Measurements from ENCODE around the gene HRH2.
"Not testable (repeated sequence)": the region's sequence is repeated elsewhere in the genome, so short reads cannot be mapped to it uniquely, and the experiment has no call there.

Gene HRH2, protein sequence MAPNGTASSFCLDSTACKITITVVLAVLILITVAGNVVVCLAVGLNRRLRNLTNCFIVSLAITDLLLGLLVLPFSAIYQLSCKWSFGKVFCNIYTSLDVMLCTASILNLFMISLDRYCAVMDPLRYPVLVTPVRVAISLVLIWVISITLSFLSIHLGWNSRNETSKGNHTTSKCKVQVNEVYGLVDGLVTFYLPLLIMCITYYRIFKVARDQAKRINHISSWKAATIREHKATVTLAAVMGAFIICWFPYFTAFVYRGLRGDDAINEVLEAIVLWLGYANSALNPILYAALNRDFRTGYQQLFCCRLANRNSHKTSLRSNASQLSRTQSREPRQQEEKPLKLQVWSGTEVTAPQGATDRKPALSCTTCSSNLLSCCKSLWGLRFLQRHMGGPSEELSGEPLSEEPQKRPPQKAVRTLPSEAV

DNA sequence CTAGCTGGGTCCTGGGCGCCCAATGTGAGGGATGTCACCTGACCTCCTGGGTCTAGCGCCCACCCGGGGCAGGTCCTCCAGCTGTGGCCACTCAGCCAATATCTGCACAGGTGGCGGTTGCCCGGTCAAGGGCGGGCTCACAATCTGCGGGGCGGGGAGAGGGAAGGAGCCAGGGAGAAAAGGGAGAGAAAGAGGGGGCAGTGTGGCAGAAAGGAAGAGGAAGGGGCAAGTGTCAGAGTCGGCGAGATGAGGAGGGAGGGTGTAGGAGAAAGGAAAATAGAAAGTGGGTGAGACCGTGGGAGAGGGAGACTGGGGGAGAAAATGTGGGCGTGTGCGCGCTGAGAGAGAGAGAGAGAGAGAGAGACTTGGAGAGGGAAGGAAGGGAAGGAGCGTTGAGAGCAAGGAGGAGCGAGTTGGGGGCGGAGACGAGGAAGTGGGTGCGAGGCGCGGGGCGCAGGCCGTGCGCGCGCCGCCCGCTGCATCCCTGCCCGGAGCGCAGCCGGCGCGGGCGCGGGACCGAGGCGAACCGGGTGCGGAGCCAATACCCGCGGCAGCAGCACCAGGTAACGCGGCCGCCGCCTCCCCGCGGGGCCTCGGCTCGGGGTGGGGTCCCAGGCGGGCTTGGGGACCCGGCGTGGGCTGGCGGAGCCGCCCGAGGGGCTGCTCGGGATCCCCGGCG lies at the start of gene HRH2:
HRH2 (plus strand) TSS at position 479 of the 679 bp plus-strand sequence. CDS start 25,163 bp downstream, outside the sequence.
- no peak for DNase-seq (ENCODE audit: low read depth, low spot score)

DNA sequence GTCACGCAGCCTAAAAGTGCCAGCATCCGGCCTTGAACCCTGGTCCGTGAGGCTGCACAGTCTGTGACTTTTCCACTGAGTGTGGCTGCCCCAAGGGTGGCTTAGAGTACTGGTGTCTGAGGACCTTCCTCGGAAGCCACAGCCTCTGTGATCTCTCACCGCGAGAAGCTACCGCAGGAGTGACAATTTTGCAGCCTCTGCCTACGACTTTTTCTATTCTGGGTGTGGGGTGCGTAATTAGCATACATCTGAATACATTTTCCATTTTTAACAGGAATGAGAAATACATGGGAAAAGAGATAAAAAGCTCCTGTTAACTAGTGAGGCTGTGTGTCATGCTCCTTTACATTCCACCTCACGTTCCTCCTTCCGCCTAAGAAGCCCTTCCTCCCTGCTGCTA lies 48.3 kb upstream of the HRH2 start:
- no peak for DNase-seq (ENCODE audit: low read depth, low spot score)

DNA sequence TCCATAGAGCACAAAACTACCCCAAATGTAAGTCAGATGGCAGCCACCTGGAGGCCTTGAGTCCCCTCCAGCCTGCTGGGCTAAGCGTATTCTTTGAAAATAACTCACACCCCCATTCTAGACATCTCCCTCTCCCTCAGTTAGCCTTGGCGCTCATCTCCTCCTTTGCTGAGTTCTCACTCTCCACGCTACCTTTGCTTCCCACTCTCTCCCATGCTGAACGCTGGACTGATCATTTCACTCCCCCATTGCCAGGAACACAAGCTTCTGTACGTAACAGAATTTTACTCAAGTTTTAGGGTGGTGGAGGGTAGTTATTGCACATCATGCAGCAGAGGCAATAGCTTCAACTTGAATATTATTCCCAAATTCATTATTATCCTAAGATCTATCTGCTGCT lies 47.5 kb upstream of the HRH2 start:
- no peak for DNase-seq (ENCODE audit: low read depth, low spot score)

DNA sequence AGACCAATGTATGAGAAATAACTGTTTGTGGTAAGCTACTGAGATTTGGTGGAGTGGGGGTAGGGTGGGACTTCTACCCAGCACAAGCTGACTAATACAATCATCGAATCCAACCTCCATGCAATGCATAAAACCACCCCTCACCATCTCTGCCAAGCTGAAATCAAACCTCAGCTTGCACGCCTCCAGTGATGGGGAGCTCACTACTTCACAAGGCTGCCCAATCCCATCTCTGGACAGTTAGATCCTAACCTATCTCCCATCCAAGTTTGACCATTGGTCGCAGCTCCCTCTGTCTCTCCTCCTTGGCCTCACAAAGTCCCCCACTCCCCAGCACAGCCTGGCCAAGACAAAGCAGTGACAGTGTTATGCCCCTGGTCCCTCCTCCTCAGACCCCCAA lies 47.0 kb upstream of the HRH2 start:
- DNase-seq (ENCODE audit: low read depth, low spot score), result no peak

DNA sequence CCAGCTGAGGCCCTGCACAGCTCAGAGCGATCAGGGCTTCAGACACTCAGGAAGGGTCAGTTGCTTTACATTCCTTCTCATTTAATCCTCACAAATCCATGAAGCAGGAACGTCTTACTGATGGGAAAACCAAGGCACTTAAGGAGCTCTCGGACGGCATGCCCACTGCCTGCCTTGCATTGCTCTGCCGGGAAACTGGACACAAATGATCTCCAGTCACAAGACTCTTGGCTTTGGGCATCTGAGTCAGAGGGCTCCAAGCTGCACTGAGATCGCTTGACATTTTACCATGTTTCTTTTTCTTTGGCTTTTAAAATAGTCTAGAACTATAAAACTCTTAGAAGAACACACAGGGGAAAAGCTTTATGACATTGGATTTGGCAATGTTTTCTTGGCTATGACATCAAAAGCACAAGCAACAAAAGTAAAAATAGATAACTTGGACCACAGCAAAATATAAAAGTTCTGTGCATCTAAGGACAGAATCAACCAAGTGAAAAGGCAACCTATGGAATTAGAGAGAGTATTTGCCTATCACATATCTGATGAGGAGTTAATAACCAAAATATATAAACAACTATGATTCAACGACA lies 43.6 kb upstream of the HRH2 start:
- no peak for DNase-seq (ENCODE audit: low read depth, low spot score)

DNA sequence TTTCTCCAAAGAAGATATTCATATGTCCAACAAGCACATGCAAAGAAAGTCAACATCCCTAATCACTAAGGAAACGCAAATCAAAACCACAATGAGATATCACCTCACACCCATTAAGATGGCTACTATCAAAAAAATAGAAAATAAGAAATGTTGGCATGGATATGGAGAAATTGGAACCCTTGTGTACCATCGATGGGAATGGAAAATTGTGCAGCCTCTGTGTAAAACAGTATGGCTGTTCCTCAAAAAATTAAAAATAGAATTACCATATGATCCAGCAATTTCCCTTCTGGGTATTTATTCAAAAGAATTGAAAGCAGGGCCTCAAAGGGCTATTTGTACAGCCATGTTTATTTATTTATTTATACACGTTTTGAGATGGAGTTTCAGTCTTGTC lies 43.0 kb upstream of the HRH2 start:
- DNase-seq (ENCODE audit: low read depth, low spot score), result no peak

DNA sequence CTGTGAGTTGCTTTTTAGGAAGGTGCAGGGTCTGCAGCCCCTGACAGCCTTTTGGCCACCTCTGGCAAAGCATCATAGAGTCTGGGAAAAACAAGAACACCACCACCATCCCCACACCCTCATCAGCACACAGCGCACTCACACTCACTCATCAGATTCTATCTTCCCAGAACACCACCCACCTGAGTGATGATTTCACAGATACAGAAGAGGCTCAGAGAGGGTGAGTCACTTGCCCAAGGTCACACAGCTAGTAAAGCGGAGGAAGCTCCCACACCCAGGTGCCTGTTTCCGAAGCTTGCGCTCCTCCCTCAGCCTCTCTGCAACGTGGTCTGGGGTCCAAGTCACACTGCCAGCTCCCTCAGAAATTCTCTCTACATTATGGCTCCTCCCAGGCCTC lies 41.8 kb upstream of the HRH2 start:
- no peak for DNase-seq (ENCODE audit: low read depth, low spot score)

DNA sequence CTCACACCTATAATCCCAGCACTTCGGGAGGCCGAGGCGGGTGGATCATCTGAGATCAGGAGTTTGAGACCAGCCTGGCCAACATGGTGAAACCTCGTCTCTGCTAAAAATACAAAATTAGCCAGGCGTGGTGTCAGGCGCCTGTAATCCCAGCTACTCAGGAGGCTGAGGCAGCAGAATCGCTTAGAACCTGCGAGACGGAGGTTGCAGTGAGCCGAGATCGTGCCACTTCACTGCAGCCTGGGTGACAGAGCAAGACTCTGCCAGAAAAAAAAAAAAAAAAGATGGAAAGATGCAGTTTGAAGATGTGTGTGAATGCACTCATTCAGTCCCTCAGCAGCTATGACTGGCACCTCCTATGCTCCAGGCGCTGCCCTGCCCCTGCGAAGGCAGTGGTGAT lies 41.3 kb upstream of the HRH2 start:
- DNase-seq (ENCODE audit: low read depth, low spot score), result not testable (repeated sequence)

DNA sequence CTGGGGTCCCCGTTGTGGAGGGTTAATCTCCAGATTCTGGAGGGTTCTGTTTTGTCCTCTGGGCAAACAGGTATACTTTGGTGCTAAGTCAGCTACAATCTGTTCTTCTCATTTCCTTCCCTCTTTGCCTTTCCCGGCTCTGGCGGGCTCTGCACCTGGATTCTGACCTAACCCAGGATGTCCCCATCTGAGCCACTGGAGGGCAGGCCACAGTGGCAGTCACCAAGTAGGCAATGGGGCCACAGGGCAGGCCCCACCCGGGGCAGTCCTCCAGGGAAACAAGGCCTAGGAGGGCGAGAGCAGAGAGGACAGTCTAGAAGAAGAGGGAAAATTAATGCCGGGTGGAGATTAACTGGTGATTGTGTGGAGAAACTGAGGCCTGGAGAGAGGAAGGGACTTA lies 40.4 kb upstream of the HRH2 start:
- DNase-seq (ENCODE audit: low read depth, low spot score), result no peak

DNA sequence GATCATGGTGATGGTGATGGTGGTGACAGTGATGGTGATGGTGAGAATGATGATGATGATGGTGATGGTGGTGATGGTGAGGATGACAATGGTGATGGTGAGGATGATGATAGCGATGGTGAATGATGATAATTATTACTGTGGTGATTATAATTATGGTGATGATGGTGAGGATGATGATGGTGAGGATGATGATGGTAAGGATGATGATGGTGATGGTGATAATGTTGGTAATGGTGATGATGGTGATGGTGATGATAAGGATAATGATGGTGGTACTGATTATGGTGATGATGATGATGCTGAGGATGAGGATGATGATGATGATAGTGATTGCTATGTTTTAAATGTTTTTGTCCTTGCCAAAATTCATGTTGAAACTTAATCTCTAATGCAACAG lies 37.3 kb upstream of the HRH2 start:
- DNase-seq (ENCODE audit: low read depth, low spot score), result no peak

DNA sequence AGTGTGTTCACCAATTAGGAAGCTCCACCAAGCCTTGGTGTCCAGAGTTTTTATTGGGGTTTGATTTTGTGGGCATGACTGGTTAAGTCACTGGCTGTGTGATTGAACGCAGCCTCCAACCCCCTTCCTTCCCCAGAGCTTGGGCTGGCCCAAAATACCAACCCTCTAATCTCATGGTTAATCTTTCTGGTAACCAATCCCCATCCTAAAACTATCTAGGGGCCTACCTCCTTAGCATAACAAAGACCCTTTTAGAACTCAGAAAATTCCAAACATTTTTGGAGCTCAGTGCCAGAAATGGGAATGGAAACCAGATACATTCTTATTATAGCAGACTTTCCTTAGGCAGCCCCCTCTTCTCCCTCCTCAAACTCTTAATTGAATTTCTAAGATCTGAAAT lies 35.9 kb upstream of the HRH2 start:
- no peak for DNase-seq (ENCODE audit: low read depth, low spot score)

DNA sequence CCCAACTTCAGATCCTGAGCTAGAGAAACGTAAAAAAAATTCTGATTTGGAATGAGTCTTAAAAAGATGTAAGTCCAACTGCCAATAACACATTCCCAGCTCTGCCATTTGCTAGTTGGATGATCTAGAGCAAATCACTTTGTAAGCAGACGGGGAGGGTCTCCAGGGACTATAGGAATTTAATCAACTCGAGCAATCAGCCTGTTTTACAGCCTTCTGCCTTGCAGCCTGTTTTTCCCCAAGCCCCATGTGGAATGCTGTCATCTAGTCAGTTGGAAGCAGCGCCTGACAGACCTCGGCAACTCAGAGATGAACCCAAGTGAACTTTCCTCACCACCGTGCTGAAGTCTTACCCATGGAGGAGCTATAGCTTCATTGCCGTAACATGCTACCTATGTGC lies 34.8 kb upstream of the HRH2 start:
- DNase-seq (ENCODE audit: low read depth, low spot score), result no peak

DNA sequence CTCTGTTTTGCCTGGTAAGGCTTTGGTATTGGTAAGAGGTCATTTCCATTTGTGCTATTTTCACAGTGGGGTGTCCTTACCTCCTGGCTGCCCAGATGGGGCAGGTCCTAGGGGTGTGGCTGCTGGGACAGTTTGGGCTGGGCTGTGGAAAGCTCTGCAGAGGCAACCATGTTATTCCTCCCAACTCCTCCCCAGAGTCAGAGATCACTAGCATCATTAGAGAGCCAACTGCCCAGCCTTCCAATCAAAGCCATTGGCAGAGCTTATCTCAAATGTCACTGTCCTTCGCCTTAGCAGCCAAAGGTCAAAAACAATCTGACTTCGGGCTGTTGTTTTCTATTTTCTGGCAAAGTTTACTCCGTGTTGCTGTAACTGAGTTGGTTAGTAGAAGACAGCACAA lies 33.6 kb upstream of the HRH2 start:
- DNase-seq (ENCODE audit: low read depth, low spot score), result no peak

DNA sequence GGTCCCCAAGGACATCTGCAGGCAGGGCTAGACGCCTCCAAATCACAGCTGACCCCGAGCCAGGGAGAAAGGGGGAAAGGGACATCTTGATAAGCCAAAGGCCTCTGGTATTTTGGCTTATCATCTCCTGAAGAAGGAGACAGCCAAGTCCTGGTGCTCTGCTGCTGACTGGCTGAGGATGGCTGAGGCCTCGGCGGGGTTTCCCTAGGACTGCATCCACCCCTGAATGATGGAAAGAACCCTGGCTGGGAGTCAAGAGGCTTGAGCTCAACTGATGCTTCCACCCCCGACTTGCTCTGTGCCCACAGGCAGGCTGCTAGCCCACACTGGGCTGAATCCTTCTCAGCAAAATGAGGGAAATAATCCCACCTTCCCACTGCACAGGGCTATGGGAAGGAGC lies 30.9 kb upstream of the HRH2 start:
- no peak for DNase-seq (ENCODE audit: low read depth, low spot score)

DNA sequence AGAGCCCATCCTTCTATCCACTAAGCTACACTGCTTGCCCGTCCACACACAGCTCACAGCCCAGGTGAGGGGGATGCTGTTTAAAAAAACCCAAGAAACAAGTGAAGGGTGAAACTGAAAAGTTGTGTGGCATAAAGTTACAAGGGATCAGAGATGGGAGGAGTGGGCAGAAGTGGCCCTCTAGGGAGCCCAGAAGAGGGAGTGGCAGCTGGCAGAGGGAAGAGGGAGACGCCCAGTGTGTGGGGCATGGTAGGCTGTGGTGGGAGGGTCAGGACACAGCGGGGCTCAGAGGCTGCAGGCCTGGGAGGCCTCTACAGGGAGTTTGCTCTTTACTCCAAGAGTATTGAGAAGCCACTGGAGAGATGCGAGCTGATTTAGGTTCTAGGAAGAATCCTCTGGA lies 30.1 kb upstream of the HRH2 start:
- DNase-seq (ENCODE audit: low read depth, low spot score), result no peak

DNA sequence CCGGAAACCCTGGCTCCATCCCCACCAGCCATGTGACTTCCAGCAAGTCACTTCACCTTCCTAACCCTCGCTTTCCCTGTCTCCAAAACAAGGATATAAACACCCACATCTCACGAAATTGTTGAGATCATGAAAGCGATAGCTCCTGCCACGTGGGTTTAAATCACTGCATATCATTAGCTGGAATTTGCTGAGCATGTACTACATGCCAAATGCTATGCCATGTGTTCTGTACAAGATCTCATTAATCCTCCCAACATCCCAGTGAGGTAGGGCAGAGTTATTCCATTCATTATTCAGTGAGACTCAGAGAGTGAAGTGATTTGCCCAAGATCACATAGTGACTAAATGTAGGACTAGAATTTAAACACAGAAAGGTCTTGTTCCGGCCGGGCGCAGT lies 29.2 kb upstream of the HRH2 start:
- no peak for DNase-seq (ENCODE audit: low read depth, low spot score)

DNA sequence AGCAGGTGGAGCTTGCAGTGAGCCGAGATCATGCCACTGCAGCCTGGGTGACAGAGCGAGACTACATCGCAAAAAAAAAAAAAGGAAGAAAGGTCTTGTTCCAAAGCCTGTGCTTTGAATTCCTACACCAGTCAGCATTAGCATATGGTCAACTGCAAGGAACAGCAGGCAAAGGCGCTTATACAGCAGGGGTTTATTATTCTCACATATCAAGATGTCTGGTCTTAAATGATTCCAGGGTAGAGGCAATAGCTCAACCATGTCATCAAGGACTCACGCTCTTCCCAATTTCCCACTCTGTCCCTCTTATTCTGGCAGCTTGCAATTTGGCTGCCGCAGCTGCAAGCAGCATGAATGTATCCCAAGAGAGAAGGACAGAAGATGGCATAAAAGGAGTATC lies 28.6 kb upstream of the HRH2 start:
- DNase-seq (ENCODE audit: low read depth, low spot score), result no peak

DNA sequence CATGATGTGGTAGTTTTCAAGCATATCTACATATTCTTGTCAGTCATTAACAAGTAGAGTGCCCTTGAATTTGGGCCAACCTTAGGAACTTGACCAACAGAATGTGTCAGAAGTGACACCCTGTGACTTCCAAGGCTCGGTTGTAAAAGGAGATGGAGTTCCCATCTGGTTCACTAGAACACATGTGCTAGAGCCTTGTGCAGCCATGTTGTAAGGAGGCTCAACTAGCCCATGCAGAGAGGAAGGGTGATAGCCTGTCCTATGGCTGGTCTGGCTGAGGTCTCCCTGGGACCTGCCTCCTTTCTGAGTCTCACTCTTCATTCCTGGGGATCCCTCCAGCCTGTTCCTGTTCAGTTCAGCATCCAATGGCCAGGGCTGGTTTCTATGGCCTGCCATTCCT lies 28.1 kb upstream of the HRH2 start:
- no peak for DNase-seq (ENCODE audit: low read depth, low spot score)

DNA sequence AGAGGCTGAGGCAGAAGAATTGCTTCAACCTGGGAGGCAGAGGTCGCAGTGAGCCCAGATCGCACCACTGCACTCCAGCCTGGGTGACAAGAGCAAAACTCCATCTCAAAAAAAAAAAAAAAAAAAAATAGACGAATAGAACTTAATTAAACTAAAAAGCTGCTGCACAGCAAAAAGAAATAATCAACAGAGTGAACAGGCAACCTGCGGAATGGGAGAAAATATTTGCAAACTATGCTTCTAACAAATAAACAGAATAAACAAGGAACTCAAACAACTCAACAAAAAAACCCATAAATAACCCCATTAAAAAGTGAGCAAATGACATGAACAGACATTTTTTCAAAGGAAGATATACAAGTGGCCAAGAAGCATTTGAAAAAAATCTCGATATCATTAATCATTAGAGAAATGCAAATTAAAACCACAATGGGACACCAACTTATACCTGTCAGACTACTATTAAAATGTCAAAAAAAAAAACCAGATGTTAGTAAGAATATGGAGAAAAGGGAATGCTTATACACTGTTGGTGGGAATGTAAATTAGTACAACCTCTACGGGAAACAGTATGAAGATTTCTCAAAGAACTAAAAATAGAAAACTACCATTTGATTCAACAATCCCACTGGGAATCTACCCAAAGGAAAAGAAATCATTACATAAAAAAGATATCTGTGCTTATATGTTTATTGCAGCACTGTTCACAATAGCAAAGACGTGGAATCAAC lies 21.9 kb upstream of the HRH2 start:
- DNase-seq (ENCODE audit: low read depth, low spot score), result no peak

DNA sequence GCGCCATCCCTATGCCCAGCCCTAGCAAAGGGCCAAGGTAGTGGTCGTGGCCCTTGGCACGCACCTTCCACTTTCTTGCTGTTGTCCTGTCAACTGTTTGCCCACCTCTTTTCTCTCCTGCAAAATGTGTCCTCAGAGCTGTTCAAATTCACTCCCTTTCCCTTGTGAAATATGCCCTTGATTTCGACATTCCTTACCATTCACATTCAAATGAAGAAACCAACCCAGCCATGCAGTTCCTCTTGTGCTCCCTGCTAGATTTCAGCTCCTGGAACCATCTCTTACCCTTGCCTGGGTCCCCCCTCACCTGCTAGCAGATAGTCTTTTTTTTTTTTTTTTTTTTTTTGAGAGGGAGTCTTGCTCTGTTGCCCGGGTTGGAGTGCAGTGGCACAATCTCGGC lies 19.6 kb upstream of the HRH2 start:
- no peak for DNase-seq (ENCODE audit: low read depth, low spot score)

DNA sequence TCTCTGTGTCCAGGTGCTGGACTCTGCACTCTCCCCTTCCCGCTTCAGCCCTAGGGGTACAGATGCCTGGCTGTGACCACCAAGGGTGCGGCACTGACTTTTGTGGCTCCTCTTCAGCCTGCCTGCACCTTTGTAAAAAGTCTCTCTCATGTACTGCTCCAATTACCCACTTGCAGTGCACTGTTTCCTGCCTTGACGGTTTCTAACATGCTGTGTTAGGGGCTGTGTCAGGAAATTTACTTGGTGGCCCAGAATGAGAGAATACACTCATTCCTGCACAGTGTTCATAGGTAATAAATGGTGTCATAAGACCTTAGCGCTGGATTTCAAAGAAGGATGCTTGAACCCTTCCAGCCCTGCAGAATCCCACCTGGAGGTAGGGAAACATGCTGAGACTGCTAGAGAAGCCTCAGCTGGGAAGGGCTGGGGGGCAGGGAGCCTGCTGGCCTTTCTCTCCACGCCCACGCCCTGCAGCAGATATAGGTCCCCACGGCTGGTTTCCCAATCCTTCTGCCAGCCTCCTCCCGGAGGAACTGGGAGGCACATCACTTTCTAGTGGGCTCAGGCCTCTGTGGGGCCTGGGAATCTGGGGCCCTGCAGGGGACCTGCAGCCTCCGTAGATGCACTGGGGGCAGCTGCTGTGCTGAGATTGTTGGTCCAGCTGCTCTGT lies 17.6 kb upstream of the HRH2 start:
- DNase-seq (ENCODE audit: low read depth, low spot score), result no peak

DNA sequence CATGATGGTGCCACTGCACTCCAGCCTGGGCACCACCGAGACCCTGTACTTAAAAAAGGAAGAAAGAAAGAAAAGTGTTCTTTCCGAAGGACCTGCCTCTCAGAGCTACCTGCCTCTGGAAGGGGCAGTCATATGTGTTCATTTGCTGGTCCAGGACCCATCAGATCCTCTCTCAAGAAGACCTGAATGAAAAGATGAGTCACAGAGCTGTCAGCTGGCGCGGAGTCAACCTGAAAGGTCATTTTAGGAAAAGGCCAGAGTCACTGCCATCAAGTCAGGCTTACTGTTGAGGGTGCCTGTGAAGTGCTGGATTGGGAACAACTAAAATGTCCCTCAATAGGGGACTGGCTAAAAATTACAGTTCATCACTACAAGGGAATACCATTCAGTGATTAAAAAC lies 14.9 kb upstream of the HRH2 start:
- no peak for DNase-seq (ENCODE audit: low read depth, low spot score)

Measured in iPS DF 19.7 (cell line).